Measurements from ENCODE around the gene ECE1.

The ECE1 gene

GRCh38 chr1:21266119-21266774, 24.0 kb downstream of the ECE1 start:
- no peak for DNase-seq

- DNase-seq = no peak
These were observed 24.6 kb downstream of the ECE1 start for GRCh38 chr1:21265644-21266043.

- DNase-seq = no peak
These were observed 25.4 kb downstream of the ECE1 start for GRCh38 chr1:21264898-21265297.

- DNase-seq = no peak
These were observed 26.5 kb downstream of the ECE1 start for GRCh38 chr1:21263653-21264225.

- DNase-seq = no peak
These were observed 27.2 kb downstream of the ECE1 start for GRCh38 chr1:21263052-21263429.

GRCh38 chr1:21262293-21263051, 27.8 kb downstream of the ECE1 start:
- no peak for DNase-seq

GRCh38 chr1:21261551-21262292, 28.5 kb downstream of the ECE1 start:
- DNase-seq = peak; percentile 47

GRCh38 chr1:21260405-21261125, 29.7 kb downstream of the ECE1 start:
- DNase-seq = no peak

GRCh38 chr1:21259316-21260076, 30.8 kb downstream of the ECE1 start:
- DNase-seq = no peak

GRCh38 chr1:21258331-21259134, 31.7 kb downstream of the ECE1 start:
- DNase-seq = peak; percentile 30

- DNase-seq = no peak
These were observed 32.7 kb downstream of the ECE1 start for GRCh38 chr1:21257431-21258135.

GRCh38 chr1:21256776-21257175, 33.5 kb downstream of the ECE1 start:
- DNase-seq = no peak

- DNase-seq = no peak
These were observed 34.3 kb downstream of the ECE1 start for GRCh38 chr1:21255943-21256320.

- DNase-seq = peak; percentile 88
These were observed 34.9 kb downstream of the ECE1 start for GRCh38 chr1:21255284-21255942.

GRCh38 chr1:21254335-21254951, 35.8 kb downstream of the ECE1 start:
- DNase-seq = no peak

- DNase-seq = peak; percentile 11
These were observed 38.3 kb downstream of the ECE1 start for GRCh38 chr1:21251773-21252471.

- DNase-seq = no peak
These were observed 40.2 kb downstream of the ECE1 start for GRCh38 chr1:21249940-21250493.

- DNase-seq = no peak
These were observed 42.2 kb downstream of the ECE1 start for GRCh38 chr1:21247892-21248715.

All from activated CD4-positive, alpha-beta T cell treated with anti-CD3 and anti-CD28 coated beads, Interleukin-2, Interleukin-6, amounts not matched to agents 100 ng/mL and 50 ng/mL, durations not matched to agents 16 hours and 8 hours (primary cell).